Measurements from ENCODE around the gene PAFAH1B2.

Gene PAFAH1B2

DNA sequence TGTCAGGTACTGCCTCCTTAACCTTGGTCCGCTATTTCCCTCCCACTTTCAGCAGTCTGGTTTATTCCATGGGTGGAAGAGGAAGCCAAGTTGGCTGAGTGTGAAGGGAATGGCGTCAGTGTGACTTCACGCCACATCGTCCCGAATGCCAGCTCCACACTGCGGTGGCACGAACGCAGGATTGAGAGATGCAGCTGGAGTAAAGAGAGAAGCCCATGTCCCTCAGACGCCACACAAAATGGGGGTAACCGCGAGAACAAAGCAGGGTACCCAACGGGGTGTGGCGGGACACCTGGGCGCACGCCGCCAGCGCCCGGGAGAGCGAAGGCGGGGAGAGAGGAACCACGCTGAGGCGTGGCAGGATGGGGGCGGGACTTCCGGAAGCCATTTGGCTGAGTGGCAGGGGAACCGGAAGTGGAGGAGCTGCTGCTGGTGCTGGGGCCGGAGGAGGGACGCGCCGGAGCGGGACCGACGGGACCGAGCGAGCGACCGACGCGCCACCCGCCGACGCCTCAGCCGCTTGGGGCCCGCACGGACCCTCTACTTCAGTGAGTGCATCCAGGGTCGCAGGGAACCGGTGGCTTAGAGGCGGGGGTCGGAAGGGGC is at the start of gene PAFAH1B2:
PAFAH1B2 (plus strand) TSS at position 417 of the 606 bp plus-strand sequence. CDS start 8,161 bp downstream, outside the sequence.
- no peaks in the 10 kb centered on the region for H3K27me3 ChIP-seq (ENCODE audit: low read depth)
- peak within 1 kb of the TSS; percentile 72 for H3K4me3 ChIP-seq
- peaks cover 13% of the 10 kb centered on the region for H3K4me1 ChIP-seq
- no peaks in the 10 kb centered on the region; the same call in 1 of the 2 replicates for H3K9me3 ChIP-seq
- DNase-seq (ENCODE audit: low spot score in 2 of 2): peak; percentile 94 to 98
- peaks cover 24% of the 10 kb centered on the region for H3K36me3 ChIP-seq (replicated peaks)
- in situ Hi-C loops (cut with MboI; ENCODE audit: low sequenced_read_pairs): no loop called here

DNA sequence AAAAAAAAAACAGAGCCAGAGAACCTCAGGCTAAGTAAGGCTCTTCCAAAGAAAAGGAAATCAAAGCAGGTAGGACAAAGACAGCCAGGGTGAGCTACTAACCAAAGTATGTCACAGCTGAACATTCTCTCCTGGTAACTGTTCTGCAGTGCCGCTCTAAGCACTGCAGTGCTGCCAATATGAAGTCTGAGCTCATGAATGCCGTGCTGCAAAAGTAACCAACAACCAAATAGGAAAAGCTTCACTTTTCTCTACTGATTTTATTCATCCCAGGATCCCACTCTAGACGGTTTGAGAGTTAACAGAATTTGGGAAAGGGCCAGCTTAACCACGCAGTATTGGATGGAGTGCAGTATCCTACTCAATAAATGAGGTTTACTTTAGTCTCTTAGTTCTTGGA is 49.3 kb upstream of the PAFAH1B2 start:
- in situ Hi-C loops (cut with MboI; ENCODE audit: low sequenced_read_pairs): no loop called here
- Histone ChIP-seq H3K36me3 (replicated peaks) (no peaks in the 10 kb centered on the region), H3K9me3 (no peaks in the 10 kb centered on the region), H3K27me3 (ENCODE audit: low read depth) (no peaks in the 10 kb centered on the region), H3K4me1 (peaks cover 24% of the 10 kb centered on the region), H3K4me3 (no peak overlapping the region)
- DNase-seq (ENCODE audit: low spot score in 2 of 2): no peak

- Histone ChIP-seq H3K9me3 (no peaks in the 10 kb centered on the region), H3K36me3 (replicated peaks) (no peaks in the 10 kb centered on the region), H3K4me3 (no peak overlapping the region), H3K4me1 (peaks cover 24% of the 10 kb centered on the region), H3K27me3 (ENCODE audit: low read depth) (no peaks in the 10 kb centered on the region)
- DNase-seq (ENCODE audit: low spot score in 2 of 2): no peak
- in situ Hi-C loops (cut with MboI; ENCODE audit: low sequenced_read_pairs): no loop called here
Observed at GRCh38 chr11:117095284-117096161, 48.6 kb upstream of the PAFAH1B2 start.

DNA sequence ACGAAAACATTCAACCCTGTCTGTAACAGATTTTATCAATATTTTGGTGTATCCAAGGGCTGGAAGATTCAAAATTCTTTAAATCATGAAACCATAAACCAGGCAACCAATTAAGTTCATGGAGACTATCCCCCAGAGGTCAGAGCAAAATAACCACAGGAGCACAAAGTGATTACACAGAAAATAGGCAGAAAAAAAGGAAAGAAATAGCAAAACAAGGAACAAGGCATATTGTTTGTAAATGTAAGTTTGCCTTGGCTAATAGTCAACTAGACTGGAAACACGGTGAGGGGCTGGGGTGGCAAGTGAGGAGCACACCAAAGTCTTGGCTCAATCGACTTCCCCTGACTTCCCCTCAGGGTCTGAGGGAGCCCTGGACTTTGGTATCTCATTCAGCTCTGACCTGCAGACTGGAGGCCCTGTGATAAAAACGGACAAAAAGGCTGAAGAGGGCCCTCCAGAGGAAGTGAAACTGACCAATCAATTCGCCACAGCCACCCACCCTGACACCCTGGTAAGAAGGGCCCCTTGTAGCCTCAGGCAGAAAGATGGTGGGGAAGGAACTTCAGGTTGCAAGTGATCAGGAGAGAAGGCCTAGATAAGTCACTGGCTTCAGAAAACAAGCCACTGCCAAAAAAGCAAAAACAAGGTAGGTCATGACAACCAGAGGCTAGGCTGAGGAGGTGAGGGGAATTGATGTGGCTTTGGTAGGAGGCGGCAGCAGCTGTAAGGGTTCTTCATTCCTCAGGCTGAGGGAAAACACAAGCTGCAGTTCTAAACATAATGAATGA is 47.7 kb upstream of the PAFAH1B2 start:
- H3K36me3 ChIP-seq (replicated peaks): no peaks in the 10 kb centered on the region
- in situ Hi-C loops (cut with MboI; ENCODE audit: low sequenced_read_pairs): no loop called here
- H3K27me3 ChIP-seq (ENCODE audit: low read depth): no peaks in the 10 kb centered on the region
- no peaks in the 10 kb centered on the region for H3K9me3 ChIP-seq
- H3K4me1 ChIP-seq: peaks cover 24% of the 10 kb centered on the region
- peak in 1 of 2 experiments; percentile 61 for DNase-seq (ENCODE audit: low spot score in 2 of 2)
- peak overlapping the region; percentile 68 for H3K4me3 ChIP-seq

DNA sequence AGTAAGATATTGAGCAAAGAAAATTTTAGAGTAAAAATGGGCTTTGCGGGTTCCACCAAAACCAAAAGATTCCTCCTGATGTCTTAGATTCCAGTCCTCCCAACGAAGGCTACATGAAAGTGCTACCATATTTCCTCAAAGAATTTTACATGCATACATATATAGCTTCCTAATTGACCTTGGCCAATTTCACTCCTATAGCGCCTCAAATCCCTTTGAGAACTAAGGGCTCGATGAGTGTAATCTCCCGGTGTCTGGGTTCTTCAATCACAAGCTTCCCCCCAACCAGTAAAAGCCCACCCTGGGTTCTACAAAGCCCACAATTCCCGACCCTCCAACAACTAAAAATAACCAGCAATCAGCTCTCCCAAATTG is 47.1 kb upstream of the PAFAH1B2 start:
- Histone ChIP-seq H3K9me3 (no peaks in the 10 kb centered on the region), H3K36me3 (replicated peaks) (no peaks in the 10 kb centered on the region), H3K4me1 (peaks cover 24% of the 10 kb centered on the region), H3K4me3 (peak overlapping the region; percentile 68), H3K27me3 (ENCODE audit: low read depth) (no peaks in the 10 kb centered on the region)
- in situ Hi-C loops (cut with MboI; ENCODE audit: low sequenced_read_pairs): no loop called here
- DNase-seq (ENCODE audit: low spot score in 2 of 2): no peak

- Histone ChIP-seq H3K4me1 (peaks cover 24% of the 10 kb centered on the region), H3K9me3 (no peaks in the 10 kb centered on the region), H3K27me3 (ENCODE audit: low read depth) (no peaks in the 10 kb centered on the region), H3K4me3 (peak overlapping the region; percentile 68), H3K36me3 (replicated peaks) (no peaks in the 10 kb centered on the region)
- in situ Hi-C loops (cut with MboI; ENCODE audit: low sequenced_read_pairs): no loop called here
- peak in 1 of 2 experiments; percentile 53 for DNase-seq (ENCODE audit: low spot score in 2 of 2)
Observed at GRCh38 chr11:117097389-117098268, 46.5 kb upstream of the PAFAH1B2 start.

GRCh38 chr11:117098269-117099232 is 45.5 kb upstream of the PAFAH1B2 start, which contains the start of gene SIK3:
TSS of gene SIK3 (minus strand) at chr11:117098428. CDS start at chr11:117098415, 13 bp downstream.
- H3K4me1 ChIP-seq: peaks cover 24% of the 10 kb centered on the region
- in situ Hi-C loops (cut with MboI; ENCODE audit: low sequenced_read_pairs): no loop called here
- DNase-seq (ENCODE audit: low spot score in 2 of 2): peak; percentile 86 to 93

GRCh38 chr11:117099696-117100095 is 44.4 kb upstream of the PAFAH1B2 start:
- H3K36me3 ChIP-seq (replicated peaks): no peaks in the 10 kb centered on the region
- no peak overlapping the region for H3K4me3 ChIP-seq
- no peak for DNase-seq (ENCODE audit: low spot score in 2 of 2)
- H3K4me1 ChIP-seq: peaks cover 24% of the 10 kb centered on the region
- in situ Hi-C loops (cut with MboI; ENCODE audit: low sequenced_read_pairs): loop anchor here (5.0 kb wide), 2 partner anchors 222 to 307 kb away; partner anchors contain the start of gene APOA5
- H3K27me3 ChIP-seq (ENCODE audit: low read depth): no peaks in the 10 kb centered on the region
- no peaks in the 10 kb centered on the region for H3K9me3 ChIP-seq

More at GRCh38 chr11:117098269-117099232, 45.5 kb upstream of the PAFAH1B2 start, which contains the start of gene SIK3:
- Histone ChIP-seq H3K4me3 (peak within 1 kb of the TSS; percentile 68), H3K27me3 (ENCODE audit: low read depth) (no peaks in the 10 kb centered on the region), H3K9me3 (no peaks in the 10 kb centered on the region), H3K36me3 (replicated peaks) (no peaks in the 10 kb centered on the region)

DNA sequence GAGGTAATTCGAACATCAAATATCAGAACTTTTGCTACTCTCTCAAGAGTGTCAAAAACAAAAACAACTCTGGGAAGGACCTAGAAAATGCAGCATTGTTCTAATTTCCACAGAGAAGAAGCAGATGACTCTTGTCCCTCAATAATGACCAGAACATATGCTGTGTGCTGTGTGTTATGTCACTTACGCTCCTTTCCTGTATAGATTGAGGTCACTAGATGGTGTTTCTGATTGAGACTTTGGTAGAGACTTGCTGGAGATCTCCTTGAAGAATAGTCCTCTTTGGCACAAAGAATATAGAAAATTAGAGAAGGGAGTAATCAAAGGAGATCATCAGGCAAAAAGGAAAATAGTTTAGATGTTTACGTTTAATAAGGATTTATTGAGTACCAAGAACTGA is 43.5 kb upstream of the PAFAH1B2 start:
- no peaks in the 10 kb centered on the region for H3K27me3 ChIP-seq (ENCODE audit: low read depth)
- no peak overlapping the region for H3K4me3 ChIP-seq
- DNase-seq (ENCODE audit: low spot score in 2 of 2): no peak
- no peaks in the 10 kb centered on the region for H3K9me3 ChIP-seq
- H3K4me1 ChIP-seq: peaks cover 19% of the 10 kb centered on the region
- in situ Hi-C loops (cut with MboI; ENCODE audit: low sequenced_read_pairs): loop anchor here (5.0 kb wide), 2 partner anchors 223 to 308 kb away; partner anchors contain the start of gene APOA5
- no peaks in the 10 kb centered on the region for H3K36me3 ChIP-seq (replicated peaks)

- Histone ChIP-seq H3K4me3 (no peak overlapping the region), H3K4me1 (peaks cover 3% of the 10 kb centered on the region), H3K36me3 (replicated peaks) (no peaks in the 10 kb centered on the region), H3K9me3 (no peaks in the 10 kb centered on the region), H3K27me3 (ENCODE audit: low read depth) (no peaks in the 10 kb centered on the region)
- in situ Hi-C loops (cut with MboI; ENCODE audit: low sequenced_read_pairs): no loop called here
- peak in 1 of 2 experiments; percentile 36 for DNase-seq (ENCODE audit: low spot score in 2 of 2)
Observed at GRCh38 chr11:117107701-117108590, 36.1 kb upstream of the PAFAH1B2 start.

- no peak for DNase-seq (ENCODE audit: low spot score in 2 of 2)
- Histone ChIP-seq H3K9me3 (no peaks in the 10 kb centered on the region), H3K36me3 (replicated peaks) (no peaks in the 10 kb centered on the region), H3K4me3 (no peak overlapping the region), H3K27me3 (ENCODE audit: low read depth) (no peaks in the 10 kb centered on the region), H3K4me1 (peaks cover 3% of the 10 kb centered on the region)
- in situ Hi-C loops (cut with MboI; ENCODE audit: low sequenced_read_pairs): no loop called here
Observed at GRCh38 chr11:117110294-117110950, 33.7 kb upstream of the PAFAH1B2 start.

All from HAP-1 (cell line).